Small intestine (tissue), 7 donors: Measurements from ENCODE around the gene TMC5. TPM values are rescaled to one million over a fixed set of nuclear protein-coding genes. Genes with fewer than 3 reads are reported as not detected.

Experiments used
- DNase-seq, 2 donors: peaks; one replicate each; pipeline versions ENCODE4 v3.0.0 to v3.0.0-alpha.2; 2013
- FAIRE-seq: peaks from 2 replicates; lab custom pipeline; 2012; peaks lifted over from hg19 to GRCh38; lab: Jason Lieb, UNC
- H3K27ac ChIP-seq, 3 donors: one replicate each; pipeline ENCODE4 v1.5.1; 2013; ENCODE audit warnings: low read length in 2 of 3, mild to moderate bottlenecking in 2 of 3, control low read depth in 1 of 3, inconsistent platforms in 1 of 3, low read depth in 1 of 3, moderate library complexity in 1 of 3
- H3K27me3 ChIP-seq, 3 donors: one replicate each; pipeline ENCODE4 v1.6.1; 2013; ENCODE audit warnings: low read length in 3 of 3, inconsistent platforms in 1 of 3; ENCODE audit not compliant: control insufficient read depth in 3 of 3, insufficient read depth in 3 of 3
- H3K36me3 ChIP-seq, 3 donors: one replicate each; pipeline ENCODE4 v1.6.1; 2013; ENCODE audit warnings: low read length in 3 of 3, inconsistent platforms in 1 of 3, low read depth in 1 of 3, mild to moderate bottlenecking in 1 of 3, moderate library complexity in 1 of 3; ENCODE audit not compliant: control insufficient read depth in 3 of 3, insufficient read depth in 2 of 3
- H3K4me1 ChIP-seq, 3 donors: one replicate each; pipeline ENCODE4 v1.6.1; 2013; ENCODE audit warnings: low read length in 2 of 3, inconsistent platforms in 1 of 3, low read depth in 1 of 3, mild to moderate bottlenecking in 1 of 3, moderate library complexity in 1 of 3; ENCODE audit not compliant: control insufficient read depth in 3 of 3, insufficient read depth in 2 of 3
- H3K4me3 ChIP-seq, 3 donors: one replicate each; pipeline ENCODE4 v1.5.1; 2013; ENCODE audit warnings: low read length in 3 of 3, control low read depth in 1 of 3, inconsistent platforms in 1 of 3, low read depth in 1 of 3, mild to moderate bottlenecking in 1 of 3, moderate library complexity in 1 of 3
- H3K9me3 ChIP-seq, 2 donors: one replicate each; pipeline ENCODE4 v1.6.1; 2013; ENCODE audit warnings: low read depth in 1 of 2, low read length in 1 of 2; ENCODE audit not compliant: control insufficient read depth in 2 of 2, insufficient read depth in 1 of 2
- WGBS, 3 donors: extraction: QIAGEN DNeasy Blood & Tissue Kit; methylation state at CpG; one replicate each; pipeline ENCODE4 v1.1.7; 2013; 5-methylcytosine and 5-hydroxymethylcytosine counted together
- polyA plus RNA-seq, 4 donors: library from polyadenylated mRNA; stranded (reverse) in 3 of 4; unstranded in 1 of 4; fragments of 200-250 nt in 3 of 4; fragments of 120-200 nt in 1 of 4; gene quantifications; one replicate each; pipeline versions ENCODE4 v1.2.1 to v1.2.3, GENCODE V29; 2013
- donor health status: healthy with polysubstance abuse.
- donor health status: control.
- donor health status: control.
- donor health status: Bipolar disorder and iron deficiency.
- donor health status: healthy.

Gene TMC5
- polyA plus RNA-seq, 4 donors, result 35.2 to 91.6 (median 72.2) TPM

DNA sequence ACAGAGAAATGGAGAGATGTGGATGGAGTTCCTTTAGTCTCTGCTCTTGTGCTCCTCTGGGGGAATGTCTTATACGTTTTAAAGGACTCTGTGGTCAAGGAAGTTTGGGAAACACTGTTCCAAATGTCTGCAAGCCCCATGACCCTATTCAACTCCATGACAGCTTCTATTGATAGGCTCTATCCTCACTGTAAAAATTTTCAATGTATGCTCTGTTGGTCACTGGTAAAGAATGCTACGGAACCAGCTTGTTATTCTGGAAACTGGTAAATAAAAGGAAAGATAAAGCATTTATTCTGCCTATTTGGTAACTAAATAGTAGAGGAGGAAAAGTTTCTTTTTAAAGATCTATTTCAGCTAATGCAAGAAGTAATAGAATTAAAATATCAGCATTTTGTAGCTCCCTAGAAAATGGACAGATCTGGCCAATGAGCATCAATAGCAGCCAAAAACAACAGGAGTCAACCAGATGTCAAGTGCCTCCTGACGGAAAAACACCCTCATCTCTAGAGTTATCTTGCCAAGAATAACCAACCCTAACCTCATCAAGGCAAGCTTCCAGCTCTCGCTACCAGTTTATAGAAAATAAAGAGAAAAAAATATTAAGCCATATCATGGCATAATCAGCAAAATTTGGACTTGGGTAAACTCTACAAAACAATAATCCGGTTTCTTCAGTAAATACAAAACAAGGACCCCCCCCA is 88.1 kb downstream of the TMC5 start:
- DNase-seq (no peak), FAIRE-seq (no peak)
- peaks cover 3 to 39% (median 16%) of the 10 kb centered on the region in 3 donors for H3K36me3 ChIP-seq
- WGBS, 3 donors, result 78 to 85% (median 81%) methylated on average over 5 of the region's 5 CpGs
- no peak overlapping the region for H3K27ac ChIP-seq
- no peaks in the 10 kb centered on the region for H3K4me1 ChIP-seq
- H3K4me3 ChIP-seq, result no peak overlapping the region
- H3K9me3 ChIP-seq, result no peaks in the 10 kb centered on the region
- no peaks in the 10 kb centered on the region for H3K27me3 ChIP-seq

- no peaks in the 10 kb centered on the region for H3K9me3 ChIP-seq
- H3K4me1 ChIP-seq, result no peaks in the 10 kb centered on the region
- peaks cover 3 to 31% (median 14%) of the 10 kb centered on the region in 3 donors for H3K36me3 ChIP-seq
- H3K27me3 ChIP-seq, result no peaks in the 10 kb centered on the region
- WGBS, 3 donors, result 85 to 98% (median 97%) methylated on average over 4 of the region's 4 CpGs
- FAIRE-seq (no peak), DNase-seq (no peak)
- no peak overlapping the region for H3K4me3 ChIP-seq
- H3K27ac ChIP-seq, result no peak overlapping the region
Observed at GRCh38 chr16:19506965-19507364, 89.3 kb downstream of the TMC5 start.

- WGBS, 3 donors, result 87 to 95% (median 94%) methylated on average over 2 of the region's 2 CpGs
- Histone ChIP-seq H3K27ac (no peak overlapping the region), H3K36me3 (peaks cover 3 to 24% (median 14%) of the 10 kb centered on the region in 3 donors), H3K4me1 (no peaks in the 10 kb centered on the region), H3K9me3 (no peaks in the 10 kb centered on the region), H3K27me3 (no peaks in the 10 kb centered on the region), H3K4me3 (no peak overlapping the region)
- no peak for FAIRE-seq
- no peak for DNase-seq
Observed at GRCh38 chr16:19507867-19508266, 90.2 kb downstream of the TMC5 start.

GRCh38 chr16:19512297-19512696 is 94.6 kb downstream of the TMC5 start:
- Histone ChIP-seq H3K27ac (no peak overlapping the region), H3K4me1 (peaks cover 0 to 30% (median 6%) of the 10 kb centered on the region in 3 donors), H3K4me3 (no peak overlapping the region), H3K27me3 (no peaks in the 10 kb centered on the region), H3K36me3 (peaks cover 0 to 8% (median 4%) of the 10 kb centered on the region in 3 donors), H3K9me3 (no peaks in the 10 kb centered on the region)
- FAIRE-seq (no peak), DNase-seq (no peak)

- 11 to 47% (median 40%) methylated on average over 4 of the region's 4 CpGs for WGBS, 3 donors
- Histone ChIP-seq H3K4me1 (peaks cover 0 to 30% (median 6%) of the 10 kb centered on the region in 3 donors), H3K9me3 (no peaks in the 10 kb centered on the region), H3K27me3 (no peaks in the 10 kb centered on the region), H3K27ac (peak overlapping the region in 1 of 3 donors; percentile 68), H3K36me3 (peaks cover 0 to 8% (median 4%) of the 10 kb centered on the region in 3 donors), H3K4me3 (no peak overlapping the region)
- DNase-seq (peak; percentile 79 to 92), FAIRE-seq (peak; percentile 93)
Observed at GRCh38 chr16:19513377-19514053, 95.8 kb downstream of the TMC5 start.

DNA sequence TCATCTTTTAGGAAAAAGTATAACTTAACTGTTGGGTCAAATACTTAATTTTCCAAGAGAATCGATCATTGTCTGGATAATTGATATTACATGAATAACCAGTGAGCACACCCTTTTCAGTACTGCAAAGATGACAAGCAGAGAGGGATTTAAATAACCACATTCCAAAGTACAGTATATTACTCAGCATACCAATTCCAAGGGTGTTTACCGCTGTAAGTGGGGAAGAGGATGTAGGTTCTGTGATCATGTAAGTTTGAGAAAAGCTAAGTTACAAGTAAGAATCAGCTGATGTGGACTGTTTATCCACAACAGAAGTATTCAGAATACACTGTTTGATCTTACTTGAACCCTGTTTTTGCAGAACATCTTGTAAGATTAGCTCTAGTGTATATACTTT is 98.1 kb downstream of the TMC5 start:
- Histone ChIP-seq H3K27ac (peak overlapping the region in 2 of 3 donors; percentile 55 to 85), H3K36me3 (peaks cover 0 to 14% (median 3%) of the 10 kb centered on the region in 3 donors), H3K9me3 (no peaks in the 10 kb centered on the region), H3K27me3 (no peaks in the 10 kb centered on the region), H3K4me1 (peaks cover 6 to 42% (median 12%) of the 10 kb centered on the region in 3 donors), H3K4me3 (no peak overlapping the region)
- peak; percentile 61 to 82 for DNase-seq
- FAIRE-seq, result no peak
- 25 to 55% (median 51%) methylated on average over 2 of the region's 2 CpGs for WGBS, 3 donors

DNA sequence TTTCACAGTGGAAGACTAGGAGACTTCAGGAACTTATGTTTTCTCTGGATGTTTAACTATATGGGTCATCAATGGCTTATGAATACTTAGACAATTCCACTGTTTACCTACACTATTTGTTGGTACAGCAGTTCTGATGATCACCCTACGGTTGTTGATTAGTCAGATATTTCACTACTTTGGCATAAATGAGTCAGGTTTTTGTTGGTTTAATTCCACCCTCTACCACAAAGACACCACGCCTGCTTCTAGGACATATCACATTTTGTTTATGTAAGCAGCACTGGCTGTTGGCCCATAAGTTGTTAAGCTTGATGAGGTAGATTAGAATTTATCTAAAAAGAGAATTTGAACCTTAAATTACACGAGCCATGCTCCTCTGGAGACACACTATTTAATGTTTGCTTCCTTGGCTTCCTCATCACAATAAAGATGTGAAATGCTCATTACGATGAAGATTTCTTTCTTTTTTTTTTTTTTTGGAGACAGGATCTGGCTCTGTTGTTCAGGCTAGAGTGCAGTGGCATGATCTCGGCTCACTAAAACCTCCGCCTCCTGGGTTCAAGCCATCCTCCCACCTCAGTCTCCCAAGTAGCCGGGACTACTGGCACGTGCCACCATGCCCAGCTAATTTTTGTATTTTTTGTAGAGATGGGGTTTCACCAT is 99.9 kb downstream of the TMC5 start:
- Histone ChIP-seq H3K4me3 (no peak overlapping the region), H3K27me3 (no peaks in the 10 kb centered on the region), H3K4me1 (peaks cover 6 to 46% (median 12%) of the 10 kb centered on the region in 3 donors), H3K36me3 (peaks cover 0 to 11% (median 2%) of the 10 kb centered on the region in 3 donors), H3K27ac (peak overlapping the region in 1 of 3 donors; percentile 85), H3K9me3 (no peaks in the 10 kb centered on the region)
- 51 to 66% (median 60%) methylated on average over 8 of the region's 8 CpGs for WGBS, 3 donors
- DNase-seq (peak in 1 of 2 donors; percentile 67), FAIRE-seq (no peak)

GRCh38 chr16:19518388-19518787 is 100.7 kb downstream of the TMC5 start:
- Histone ChIP-seq H3K27me3 (no peaks in the 10 kb centered on the region), H3K27ac (no peak overlapping the region), H3K4me3 (no peak overlapping the region), H3K4me1 (peaks cover 6 to 49% (median 12%) of the 10 kb centered on the region in 3 donors), H3K36me3 (peaks cover 0 to 11% (median 2%) of the 10 kb centered on the region in 3 donors), H3K9me3 (no peaks in the 10 kb centered on the region)
- WGBS, 3 donors, result 46 to 67% (median 46%) methylated on average over 2 of the region's 2 CpGs
- FAIRE-seq (no peak), DNase-seq (no peak)
